Hepatocyte (in vitro differentiated cells): ENCODE data around the gene FAM83E.

Experiments
- CTCF ChIP-seq: fragments of 200-600 bp; sonication (generic); IDR thresholded peaks from 2 replicates; pipeline ENCODE4 v1.5.1; 2016; ENCODE audit warnings: antibody characterized with exemption, mild to moderate bottlenecking; ENCODE audit not compliant: poor library complexity
- EZH2 ChIP-seq: fragments of 200-600 bp; sonication (generic); IDR thresholded peaks from 2 replicates; pipeline ENCODE4 v1.6.1; 2016; ENCODE audit warnings: antibody characterized with exemption, mild to moderate bottlenecking, borderline replicate concordance
- EZH2phosphoT487 ChIP-seq: fragments of 200-600 bp; sonication (generic); IDR thresholded peaks from one replicate; pipeline ENCODE4 v1.6.1; 2018; ENCODE audit warnings: antibody characterized with exemption, mild to moderate bottlenecking, low read depth, moderate library complexity; ENCODE audit not compliant: unreplicated experiment, severe bottlenecking

- TF ChIP-seq CTCF (no peak), EZH2 (no peak), EZH2phosphoT487 (no peak)
These were observed 46.2 kb upstream of the FAM83E start for GRCh38 chr19:48660852-48661710.
